Purkinje cell (primary cell): ENCODE data around the gene RBBP9. TPM values are rescaled to one million over a fixed set of nuclear protein-coding genes. Genes with fewer than 3 reads are reported as not detected.

Experiments used
- polyA plus RNA-seq: library from polyadenylated mRNA; unstranded; fragments of >200 nt; fragmentation: Nextera tagmentation; gene quantifications from 2 replicates; pipeline ENCODE4 v1.2.1, GENCODE V29; 2014

Gene RBBP9
- polyA plus RNA-seq, result 2.0 and 3.3 TPM in 2 replicates

GRCh38 chr20:18496740-18497592 lies at the start of gene RBBP9:
Gene RBBP9 (minus strand): TSS chr20:18497225. CDS start chr20:18497167, 58 bp downstream.

GRCh38 chr20:18507218-18508191 lies 10.5 kb upstream of the RBBP9 start, which contains the start of gene SEC23B:
Gene SEC23B (plus strand): TSS chr20:18507940. CDS start chr20:18510836, 2,896 bp downstream.

GRCh38 chr20:18466894-18467730 lies 29.9 kb downstream of the RBBP9 start, which contains the start of the genes DZANK1 and POLR3F:
Gene DZANK1 (minus strand): TSS chr20:18467030. CDS start chr20:18465358, 1,672 bp downstream.
Gene POLR3F (plus strand): TSS chr20:18467390. CDS start chr20:18467507, 117 bp downstream.

Other genes with a start within 250 kb of the RBBP9 start
- 2.3 and 7.4 TPM in 2 replicates for gene ZNF133, start 208.7 kb downstream of the RBBP9 start, polyA plus RNA-seq
- gene DZANK1, start 30.2 kb downstream of the RBBP9 start, polyA plus RNA-seq, result 4.7 and 6.2 TPM in 2 replicates
- gene POLR3F, start 29.8 kb downstream of the RBBP9 start, polyA plus RNA-seq, result 24.1 and 27.0 TPM in 2 replicates
- gene SEC23B, start 10.7 kb upstream of the RBBP9 start, polyA plus RNA-seq, result 27.5 and 34.9 TPM in 2 replicates
- 532 and 592 TPM in 2 replicates for gene SMIM26, start 70.2 kb upstream of the RBBP9 start, polyA plus RNA-seq
- 30.0 and 30.5 TPM in 2 replicates for gene DTD1, start 90.8 kb upstream of the RBBP9 start, polyA plus RNA-seq